K562 (cell line): ENCODE data around the gene GRIA1. TPM values are rescaled to one million over a fixed set of nuclear protein-coding genes. Genes with fewer than 3 reads are reported as not detected.

Experiments
- MGA ChIP-seq: fragments of 450-650 bp; IDR thresholded peaks from 2 replicates; pipeline ENCODE4 v1.6.1; 2016; ENCODE audit warnings: mild to moderate bottlenecking, moderate library complexity
- ZC3H8 ChIP-seq: fragments of 450-650 bp; IDR thresholded peaks from 2 replicates; pipeline ENCODE4 v1.6.1; 2017
- polyA plus RNA-seq, 8 experiments: library from polyadenylated mRNA; depleted of rRNA in 4 of 8; stranded (reverse) in 5 of 8; unstranded in 3 of 8; fragments of >200 nt; fragmentation: Nextera tagmentation in 2 of 8; fragmentation: Illumina TruSeq in 1 of 8; extraction: Ambion mirVana in 2 of 8; extraction: Trizol in 1 of 8; gene quantifications; 2 replicates each; pipeline versions ENCODE4 v1.2.1 to v1.2.3, GENCODE V29; 2011 to 2014; ENCODE audit warnings: inconsistent platforms in 1 of 8, missing spikeins in 1 of 8
- total RNA-seq, 7 experiments: library from RNA; depleted of rRNA in 6 of 7; stranded (reverse); fragments of >200 nt in 6 of 7; fragmentation: Illumina TruSeq in 2 of 7; extraction: Trizol in 2 of 7; gene quantifications; 2 replicates each; pipeline versions ENCODE4 v1.2.1 to v1.2.3, GENCODE V29; 2011 to 2021; ENCODE audit warnings: low replicate concordance in 1 of 7

The GRIA1 gene
- total and polyA plus RNA-seq, 9 of the 15 experiments (the other 6 are each of a cell fraction or from before 2014, with no cell fraction given), result not detected

DNA sequence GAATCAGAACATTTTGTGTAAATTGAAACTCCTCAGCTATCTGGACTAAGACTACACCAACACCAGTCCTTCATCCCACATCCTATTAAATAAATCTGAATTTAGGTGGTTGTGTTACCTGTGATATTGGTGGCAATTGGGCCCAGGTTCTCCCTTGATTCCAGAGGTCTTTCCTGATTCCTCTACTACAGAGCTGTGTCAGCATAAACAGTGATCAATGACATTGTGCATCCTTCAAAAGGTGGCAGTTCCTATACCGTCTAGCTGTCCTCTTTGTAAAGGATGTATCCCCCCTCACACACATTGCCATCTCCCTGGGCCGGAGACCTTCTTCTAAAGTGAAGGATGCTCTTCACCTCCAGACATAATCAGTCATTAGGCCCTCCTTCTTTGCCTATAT, 309.0 kb downstream of the GRIA1 start (continued):
- TF ChIP-seq MGA, result no peak
- no peak for TF ChIP-seq ZC3H8
